GM12873 (cell line): Measurements from ENCODE around the gene TCL1B.
A peak's percentile ranks its signal among the peaks of the same experiment; 100 is the strongest.

ENCODE experiments used
- CTCF ChIP-seq: IDR thresholded peaks from 2 replicates; pipeline ENCODE4 v1.5.1; 2012; ENCODE audit warnings: low read depth, mild to moderate bottlenecking, moderate library complexity, low read length, control low read depth; ENCODE audit not compliant: insufficient read depth; ENCODE audit errors: missing control alignments

TCL1B gene

DNA sequence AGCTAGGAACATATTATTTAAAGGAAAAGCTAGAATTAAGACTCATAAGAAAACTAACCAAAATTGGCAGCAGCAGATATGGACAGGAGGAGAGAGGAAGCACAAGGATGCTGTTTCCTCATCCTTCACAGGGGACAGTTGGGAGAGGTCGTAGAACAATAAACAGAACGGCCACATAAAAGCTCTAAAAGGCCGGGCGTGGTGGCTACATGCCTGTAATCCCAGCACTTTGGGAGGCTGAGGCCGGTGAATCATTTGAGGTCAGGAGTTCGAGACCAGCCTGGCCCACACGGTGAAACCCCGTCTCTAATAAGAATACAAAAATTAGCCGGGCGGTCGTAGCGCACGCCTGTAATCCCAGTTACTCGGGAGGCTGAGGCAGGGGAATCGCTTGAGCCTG, 10.5 kb downstream of the TCL1B start:
- TF ChIP-seq CTCF: no peak

DNA sequence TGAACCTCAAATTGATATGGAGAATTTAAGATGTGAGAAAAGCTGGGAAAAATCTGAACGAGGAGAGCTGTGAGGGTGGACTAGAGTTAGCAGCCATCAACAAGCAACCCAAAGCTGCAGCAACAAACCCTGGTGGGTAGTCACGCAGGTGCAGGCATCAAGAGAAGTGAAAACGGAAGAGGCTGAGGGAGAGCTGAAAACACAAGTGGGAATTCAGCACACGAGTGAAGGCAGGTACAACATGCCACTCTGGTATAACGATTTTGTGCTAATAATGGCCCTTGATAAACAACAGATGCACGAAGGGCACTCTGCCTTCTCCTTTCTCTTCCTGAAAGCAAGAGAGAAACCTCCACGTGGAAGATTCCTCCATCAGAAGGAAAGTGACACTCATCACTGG, 11.5 kb downstream of the TCL1B start:
- peak; percentile 48 for TF ChIP-seq CTCF

DNA sequence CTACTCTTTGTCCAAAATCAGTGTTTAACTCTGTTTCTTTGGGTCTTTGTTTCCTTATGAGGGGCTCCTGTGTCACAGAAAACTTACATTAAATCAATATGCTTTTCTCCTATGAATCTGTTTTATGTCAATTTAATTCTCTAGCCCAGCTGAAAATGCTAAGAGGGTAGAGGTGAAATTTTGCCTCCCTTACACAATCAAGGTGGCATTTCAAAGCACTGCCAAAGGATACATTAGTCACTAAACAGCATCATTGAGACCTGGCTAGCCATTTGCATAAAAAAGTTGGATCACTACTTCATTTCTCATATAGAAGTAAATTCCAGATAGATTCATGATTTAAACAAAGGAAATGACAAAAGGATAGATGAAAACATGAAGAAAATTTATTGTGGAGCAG, 12.1 kb downstream of the TCL1B start:
- TF ChIP-seq CTCF: no peak

DNA sequence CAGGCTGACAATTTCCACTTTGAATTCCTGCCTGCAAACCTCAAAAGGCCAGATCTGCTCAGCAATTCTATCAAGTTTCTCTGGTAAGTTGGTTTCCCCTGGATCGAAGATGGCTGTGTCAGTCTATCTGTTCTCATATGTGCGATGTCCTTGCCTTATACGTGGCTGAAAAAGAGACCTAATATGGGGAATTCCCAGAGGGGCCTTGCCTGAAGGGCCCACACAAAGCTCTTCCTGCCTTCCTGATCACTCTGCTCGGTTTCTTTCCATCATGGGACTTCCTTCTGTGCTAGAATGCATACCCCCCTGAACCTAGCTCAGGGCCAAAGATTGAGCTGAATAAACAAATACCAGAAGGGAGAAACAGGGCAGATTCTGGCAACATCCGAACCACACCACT, 13.2 kb downstream of the TCL1B start:
- no peak for TF ChIP-seq CTCF

- TF ChIP-seq CTCF: no peak
Measured at GRCh38 chr14:95700221-95700976, 14.2 kb downstream of the TCL1B start.

GRCh38 chr14:95701846-95702221, 15.6 kb downstream of the TCL1B start:
- no peak for TF ChIP-seq CTCF

GRCh38 chr14:95703341-95703740, 17.1 kb downstream of the TCL1B start:
- no peak for TF ChIP-seq CTCF
